Cardiac septum (tissue), 1 donor: ENCODE data around the gene RRN3. TPM values are rescaled to one million over a fixed set of nuclear protein-coding genes. Genes with fewer than 3 reads are reported as not detected.
"Not testable (repeated sequence)": the region's sequence is repeated elsewhere in the genome, so short reads cannot be mapped to it uniquely, and the experiment has no call there.

Source experiments
- DNase-seq: peaks from one replicate; pipeline ENCODE4 v3.0.0-alpha.2; 2020; ENCODE audit warnings: low spot score
- intact Hi-C: fragments of 100-400 bp; cut with DNase I; formaldehyde crosslinking; loops from one replicate; pipeline ENCODE4 v1.14.0; 2022
- total RNA-seq: library from RNA; stranded (reverse); fragmentation: NEBNext Ultra II Directional; extraction: Animal tissue kit (Norgen Biotek cat#: 25700); gene quantifications from one replicate; pipeline ENCODE4 v1.2.1, GENCODE V29; 2021
- donor health status: DM: no; HTN: no; CAD: no.

The RRN3 gene
- total RNA-seq, 1 donor from 2014 or later: 22.3 TPM

DNA sequence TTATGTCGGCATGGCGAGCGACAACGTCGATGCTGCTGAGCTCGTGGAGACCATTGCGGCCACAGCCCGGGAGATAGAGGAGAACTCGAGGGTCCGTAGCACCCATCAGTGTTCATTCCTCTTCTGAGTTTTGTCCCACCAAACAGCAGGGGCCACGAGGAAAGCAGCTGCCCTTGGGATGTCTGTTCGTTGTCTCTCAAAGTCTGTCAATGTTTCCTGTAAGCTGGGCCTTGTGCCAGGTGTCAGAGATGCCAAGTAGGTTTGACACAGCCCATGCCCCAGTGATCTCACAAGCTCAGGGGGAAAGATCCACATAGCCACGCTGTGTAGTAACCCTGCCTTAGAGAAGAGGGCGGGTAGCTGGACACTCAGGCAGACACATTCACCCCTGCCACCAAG is 60.8 kb downstream of the RRN3 start:
- peak; percentile 86 for DNase-seq
- intact Hi-C loops: no loop called here

GRCh38 chr16:15032547-15033308 is 61.3 kb downstream of the RRN3 start:
- intact Hi-C loops: no loop called here
- DNase-seq: peak; percentile 68

- intact Hi-C loops: no loop called here
- DNase-seq: peak; percentile 22
Observed at GRCh38 chr16:15031586-15031985, 62.5 kb downstream of the RRN3 start.

DNA sequence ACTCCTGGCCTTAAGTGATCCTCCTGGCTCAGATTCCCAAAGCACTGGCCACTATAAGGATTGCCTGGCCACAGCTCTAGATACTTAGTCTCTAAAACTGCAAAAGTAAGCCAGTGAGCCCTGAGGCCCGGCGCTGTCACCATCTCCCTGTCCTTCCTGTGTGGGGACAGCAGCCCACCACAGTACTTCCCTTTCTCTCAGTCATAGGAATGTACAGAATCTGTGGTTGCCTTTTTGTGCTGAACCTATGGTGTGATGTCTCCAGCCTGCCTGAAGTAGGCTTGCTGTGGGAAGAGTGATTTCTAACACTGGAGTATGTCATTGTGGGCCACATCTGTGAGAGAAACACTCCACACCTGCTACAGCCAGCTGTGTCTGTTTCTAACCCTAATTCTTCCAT is 62.9 kb downstream of the RRN3 start:
- peak; percentile 59 for DNase-seq
- intact Hi-C loops: no loop called here

GRCh38 chr16:15029749-15030148 is 64.3 kb downstream of the RRN3 start:
- DNase-seq: peak; percentile 65
- intact Hi-C loops: not testable (repeated sequence)

- DNase-seq: peak; percentile 71
- intact Hi-C loops: not testable (repeated sequence)
Observed at GRCh38 chr16:15028801-15029698, 65.0 kb downstream of the RRN3 start.

- DNase-seq, intact Hi-C loops: not testable (repeated sequence)
Observed at GRCh38 chr16:15028345-15028715, 65.7 kb downstream of the RRN3 start.

DNA sequence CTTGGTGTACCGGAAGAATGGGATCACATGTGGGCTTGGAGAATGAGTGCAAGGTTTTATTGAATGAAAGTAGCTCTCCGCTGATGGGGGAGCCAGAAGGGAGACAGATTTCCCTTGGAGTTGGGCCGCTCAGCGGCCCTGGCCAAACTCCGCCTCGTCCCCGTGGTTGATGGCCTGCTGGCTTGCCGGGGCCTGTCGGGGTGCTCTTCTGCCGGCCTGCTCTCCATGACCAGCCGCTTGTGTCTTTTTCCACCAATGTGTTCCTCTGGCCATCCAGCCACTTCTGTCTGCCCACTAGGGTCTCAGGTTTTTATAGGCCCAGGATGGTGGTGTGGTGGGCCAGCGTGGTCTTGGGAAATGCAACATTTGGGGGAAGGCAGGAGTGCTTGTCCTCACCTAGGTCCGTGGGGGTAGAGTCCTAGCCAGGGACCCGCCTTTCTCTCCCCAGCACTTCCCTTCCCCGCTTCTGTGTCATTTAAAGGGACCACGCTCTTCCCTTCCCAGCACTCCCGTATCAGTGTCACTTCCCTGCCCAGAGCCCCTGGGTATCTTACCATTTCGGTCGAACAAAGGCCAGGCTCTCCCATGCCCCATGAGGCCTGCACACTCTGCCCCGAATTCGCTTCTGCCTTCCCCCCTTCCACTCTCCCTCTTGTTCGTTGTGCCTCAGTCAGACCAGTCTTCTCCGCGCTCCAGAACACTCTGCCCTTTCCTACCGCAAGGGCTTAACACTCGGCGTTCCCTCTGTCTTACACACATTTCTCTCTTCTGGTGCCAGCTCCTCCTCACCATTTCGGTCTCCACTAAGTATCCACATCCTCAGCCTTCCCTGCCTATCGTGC is 66.3 kb downstream of the RRN3 start:
- DNase-seq: peak; percentile 71
- intact Hi-C loops: not testable (repeated sequence)

DNA sequence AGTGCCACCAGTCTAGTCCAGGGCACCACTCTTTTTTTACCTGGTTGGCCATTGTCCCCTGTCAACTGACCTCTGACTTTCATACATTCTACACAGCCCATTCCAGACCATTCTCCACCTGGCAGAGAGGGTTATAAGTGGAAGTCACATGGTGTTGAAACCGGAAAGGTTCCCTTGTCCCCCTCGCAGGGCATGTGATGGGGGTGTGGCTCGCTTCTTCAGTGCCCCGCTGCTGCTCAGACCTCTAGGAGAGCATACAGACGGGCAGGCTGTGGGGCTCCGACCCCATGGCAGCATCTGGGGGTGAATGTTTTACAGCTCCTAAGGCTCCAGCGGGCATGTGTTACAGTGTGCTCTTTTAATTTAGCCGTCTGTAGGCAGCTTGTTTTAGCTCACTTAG is 67.0 kb downstream of the RRN3 start:
- intact Hi-C loops, DNase-seq: not testable (repeated sequence)

- DNase-seq, intact Hi-C loops: not testable (repeated sequence)
Observed at GRCh38 chr16:15025234-15025951, 68.7 kb downstream of the RRN3 start.

DNA sequence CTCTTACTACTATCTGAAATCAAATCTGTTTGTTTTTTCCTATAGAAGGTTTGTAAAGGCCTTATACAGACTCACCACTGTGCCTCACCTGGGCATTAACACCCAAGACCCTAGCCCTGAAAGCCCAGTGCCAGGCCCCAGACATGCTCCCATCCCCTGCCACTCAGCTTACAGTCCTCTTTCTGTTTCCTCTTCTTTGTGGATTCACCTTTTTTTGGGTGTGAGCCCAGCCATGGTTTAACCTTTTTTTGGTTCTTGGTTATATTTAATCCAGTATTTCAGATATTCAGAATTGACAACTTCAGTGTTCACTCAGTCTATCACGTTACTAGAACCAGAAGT is 69.2 kb downstream of the RRN3 start:
- DNase-seq, intact Hi-C loops: not testable (repeated sequence)

DNA sequence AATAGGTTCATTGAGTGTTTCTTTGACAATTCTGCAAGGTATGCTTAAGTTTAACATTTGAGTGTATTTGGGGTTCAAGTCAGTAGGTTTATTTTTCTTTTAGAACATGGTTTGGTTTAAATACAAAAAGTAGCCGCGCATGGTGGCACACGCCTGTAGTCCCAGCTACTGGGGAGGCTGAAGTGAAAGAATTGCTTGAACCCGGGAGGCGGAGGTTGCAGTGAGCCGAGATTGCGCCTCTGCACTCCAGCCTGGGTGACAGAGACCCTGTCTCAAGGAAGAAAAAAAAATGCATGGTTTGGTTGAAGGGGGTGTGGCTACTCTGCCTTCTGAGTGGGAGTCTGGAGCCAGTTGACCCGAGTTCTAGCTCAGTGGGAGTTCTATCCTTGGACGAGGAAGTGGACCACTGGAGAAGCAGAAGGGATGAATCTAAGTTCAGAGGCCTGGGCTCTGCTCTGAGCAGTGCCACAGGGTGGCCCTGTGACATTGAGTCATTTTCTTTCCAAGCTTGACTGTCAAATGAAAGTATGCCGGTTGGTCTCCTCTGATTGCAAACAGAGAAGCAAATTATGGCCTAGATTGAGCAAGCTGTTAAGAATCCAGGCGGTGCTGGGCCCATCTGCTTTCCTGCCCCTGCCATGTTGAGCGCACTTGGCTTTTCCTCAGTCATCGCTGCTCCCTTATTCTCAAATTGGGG is 70.5 kb downstream of the RRN3 start:
- DNase-seq, intact Hi-C loops: not testable (repeated sequence)

DNA sequence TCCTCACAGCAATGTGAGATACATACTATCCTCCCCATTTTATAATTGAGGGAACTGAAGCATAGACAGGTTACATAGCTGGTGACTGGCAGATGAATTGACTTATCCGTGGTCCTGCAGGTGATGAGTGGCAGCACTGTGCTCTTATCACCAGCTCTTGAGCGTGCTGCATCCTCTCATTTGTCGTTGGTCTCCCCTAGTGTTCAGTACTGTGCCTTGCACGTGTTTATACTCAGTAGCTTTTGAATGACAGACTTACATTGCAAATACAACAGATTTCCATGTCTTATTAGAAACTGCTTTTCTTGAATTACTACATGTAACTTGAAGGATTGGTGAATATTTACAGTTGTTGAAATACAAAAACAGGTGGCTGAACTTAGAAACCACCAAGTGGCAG is 71.9 kb downstream of the RRN3 start:
- intact Hi-C loops, DNase-seq: not testable (repeated sequence)

DNA sequence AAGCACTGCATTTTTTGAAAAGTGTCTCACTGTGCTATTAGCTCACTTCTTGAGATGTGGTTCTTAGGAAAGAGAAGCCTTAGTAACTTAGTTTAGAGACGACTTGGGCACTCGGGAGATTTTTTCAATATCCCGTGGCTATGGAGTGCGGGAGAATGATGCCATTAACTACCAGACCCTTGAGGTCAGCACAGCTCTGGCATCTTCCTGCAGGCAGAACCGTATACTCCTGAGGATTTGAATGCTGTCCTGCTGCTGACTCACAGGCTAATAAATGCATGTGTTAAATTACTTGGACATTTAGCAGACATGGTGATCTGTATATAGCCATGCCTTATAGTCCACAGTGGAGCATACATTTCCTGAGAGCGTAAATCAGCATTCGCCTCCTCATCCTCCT is 72.6 kb downstream of the RRN3 start:
- DNase-seq: not testable (repeated sequence)

GRCh38 chr16:15016951-15017580 is 77.0 kb downstream of the RRN3 start:
- DNase-seq, intact Hi-C loops: not testable (repeated sequence)

More for the DNA sequence above, 72.6 kb downstream of the RRN3 start:
- intact Hi-C loops: not testable (repeated sequence)

- intact Hi-C loops, DNase-seq: not testable (repeated sequence)
Observed at GRCh38 chr16:15016354-15016753, 77.7 kb downstream of the RRN3 start.

DNA sequence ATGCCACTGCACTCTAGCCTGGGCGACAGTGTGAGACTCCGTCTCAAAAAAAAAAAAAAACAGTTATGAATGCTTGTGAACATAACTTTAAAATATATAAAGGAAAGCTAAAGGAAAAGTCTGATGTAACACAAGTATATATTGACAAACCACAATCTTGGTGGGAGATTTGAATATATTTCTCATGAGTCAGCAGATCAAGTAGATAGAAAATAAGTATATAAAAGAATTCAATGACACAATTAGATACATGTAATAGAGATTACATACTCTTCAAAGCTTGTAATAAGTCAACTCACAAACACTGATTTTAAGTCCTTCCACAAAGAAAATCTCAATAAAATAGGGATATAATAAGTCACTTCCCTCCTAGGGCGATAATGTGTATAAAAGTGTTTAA is 78.4 kb downstream of the RRN3 start:
- DNase-seq, intact Hi-C loops: not testable (repeated sequence)

- intact Hi-C loops: not testable (repeated sequence)
Observed at GRCh38 chr16:15012941-15013340, 81.1 kb downstream of the RRN3 start.

More at GRCh38 chr16:15012941-15013340, 81.1 kb downstream of the RRN3 start:
- not testable (repeated sequence) for DNase-seq
